Activated CD4-positive, alpha-beta T cell treated with anti-CD3 and anti-CD28 coated beads for 4 hours (primary cell): ENCODE measurements around the gene ZFAND3.
"Not testable (repeated sequence)": the region's sequence is repeated elsewhere in the genome, so short reads cannot be mapped to it uniquely, and the experiment has no call there.

Source experiments
- DNase-seq, 2 donors: peaks; one replicate each; pipeline ENCODE4 v3.0.0-alpha.2; 2020

The ZFAND3 gene

DNA sequence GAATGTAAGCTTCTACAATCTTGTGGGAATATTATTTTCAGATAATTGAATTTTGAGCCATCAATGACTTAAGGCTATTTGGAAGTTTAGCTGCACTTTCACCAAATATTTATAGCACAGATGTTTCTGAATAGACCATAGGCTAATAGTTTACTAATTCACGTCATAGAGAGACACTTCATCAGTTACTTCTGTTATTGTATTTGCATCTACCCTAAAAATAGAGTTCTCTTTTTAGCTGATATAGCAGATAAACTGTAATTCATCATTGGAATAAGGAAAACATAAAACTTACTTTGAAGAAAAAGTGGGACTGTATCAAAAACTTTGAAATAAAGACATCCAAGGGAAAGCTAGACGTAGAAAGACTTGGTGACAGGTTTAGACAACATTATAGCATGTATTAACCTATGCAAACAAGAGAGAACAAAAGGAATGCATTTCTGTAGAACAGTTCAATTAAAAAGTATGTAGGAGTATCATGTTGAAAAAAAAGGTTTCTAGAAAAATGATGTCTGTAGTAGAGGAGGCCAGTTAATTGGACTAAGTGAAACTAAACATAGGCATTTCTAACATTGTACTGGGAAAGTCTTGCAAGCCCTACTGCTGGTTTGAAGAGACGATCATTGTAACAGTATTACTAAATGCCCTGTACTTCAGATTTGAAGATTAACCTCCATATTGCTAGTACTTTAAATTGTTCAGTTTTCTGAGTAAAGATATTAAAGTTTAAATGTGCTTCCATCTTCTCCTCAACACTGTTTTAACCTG, 123.3 kb downstream of the ZFAND3 start:
- DNase-seq = no peak

DNA sequence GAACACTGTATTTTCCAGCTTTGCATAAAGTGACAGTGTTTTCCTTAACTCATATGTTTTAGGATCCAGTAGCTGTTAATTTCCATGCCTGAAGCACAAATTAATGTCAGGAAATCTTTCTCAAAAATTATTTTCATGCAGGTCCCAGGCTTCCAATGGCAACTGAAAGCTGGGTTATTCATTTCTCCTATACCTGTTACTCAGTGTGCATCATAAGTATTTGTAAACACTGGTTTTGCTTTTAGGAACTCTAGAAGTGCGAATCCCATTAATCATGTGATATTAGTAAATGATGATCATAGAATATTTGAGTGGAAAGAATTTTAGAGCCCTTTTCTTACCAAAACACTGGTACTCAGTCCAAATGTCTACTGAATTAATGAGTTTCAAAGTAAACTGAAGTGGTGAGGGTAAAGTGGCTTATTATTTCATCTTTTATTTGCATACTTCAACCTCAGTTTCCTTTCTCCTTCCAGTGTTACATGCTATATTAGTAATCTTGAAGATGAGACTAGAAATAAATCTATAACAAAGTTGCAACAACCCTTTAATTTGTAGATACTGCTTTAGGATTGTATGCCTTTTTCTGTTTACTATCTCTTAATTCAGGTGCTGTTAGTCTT, 124.0 kb downstream of the ZFAND3 start:
- DNase-seq = no peak

DNA sequence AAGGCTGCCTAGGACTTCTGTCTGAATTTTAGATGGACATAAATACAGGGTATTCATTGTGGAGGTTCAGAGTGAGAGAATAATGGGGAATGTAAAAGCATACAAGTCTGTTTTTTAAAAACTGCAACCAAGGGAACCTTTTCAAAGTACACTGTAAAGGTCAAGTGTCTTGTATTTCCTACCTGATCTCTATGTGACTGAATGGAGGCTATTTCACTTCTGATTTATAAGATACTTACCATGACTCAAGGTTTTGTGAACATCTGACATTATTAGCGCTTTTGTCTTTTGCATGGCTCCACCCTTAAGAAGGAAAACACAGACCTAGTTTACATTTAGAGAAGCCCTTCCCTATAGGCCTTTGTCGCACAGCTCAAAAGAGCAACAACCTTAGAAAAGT, 126.5 kb downstream of the ZFAND3 start:
- no peak for DNase-seq

DNA sequence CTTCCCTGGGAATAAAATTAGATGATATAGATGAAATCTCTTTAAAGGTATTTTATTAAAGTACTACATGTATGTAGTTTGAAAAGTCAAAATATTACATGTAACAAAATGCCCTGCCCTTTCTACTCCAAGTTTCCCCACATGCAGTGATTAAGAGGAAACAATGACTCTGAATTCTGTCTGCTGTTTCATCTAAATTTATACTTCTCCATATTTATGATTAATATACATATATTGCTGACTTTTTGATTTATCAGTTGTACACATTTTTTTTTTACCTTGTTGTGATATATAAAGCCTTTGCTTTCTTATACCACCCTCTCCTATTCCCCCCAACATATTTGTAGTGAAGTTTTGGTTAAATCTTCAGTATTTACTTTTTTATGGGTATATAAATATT, 127.9 kb downstream of the ZFAND3 start:
- no peak for DNase-seq

DNA sequence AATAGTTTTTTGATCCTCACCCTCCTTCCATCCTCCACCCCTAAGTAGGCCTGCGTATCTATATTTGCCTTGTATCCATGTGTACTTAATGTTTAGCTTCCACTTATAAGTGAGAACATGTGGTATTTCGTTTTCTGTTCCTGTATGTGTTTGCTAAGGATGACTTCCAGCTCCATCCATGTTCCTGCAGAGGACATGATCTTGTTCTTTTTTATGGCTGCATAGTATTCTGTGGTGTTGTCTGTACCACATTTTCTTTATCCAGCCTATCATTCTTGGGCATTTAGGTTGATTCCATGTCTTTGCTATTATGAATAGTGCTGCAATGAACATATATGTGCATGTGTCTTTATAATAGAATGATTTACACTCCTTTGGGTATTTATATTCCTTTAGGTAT, 129.1 kb downstream of the ZFAND3 start:
- not testable (repeated sequence) for DNase-seq

DNA sequence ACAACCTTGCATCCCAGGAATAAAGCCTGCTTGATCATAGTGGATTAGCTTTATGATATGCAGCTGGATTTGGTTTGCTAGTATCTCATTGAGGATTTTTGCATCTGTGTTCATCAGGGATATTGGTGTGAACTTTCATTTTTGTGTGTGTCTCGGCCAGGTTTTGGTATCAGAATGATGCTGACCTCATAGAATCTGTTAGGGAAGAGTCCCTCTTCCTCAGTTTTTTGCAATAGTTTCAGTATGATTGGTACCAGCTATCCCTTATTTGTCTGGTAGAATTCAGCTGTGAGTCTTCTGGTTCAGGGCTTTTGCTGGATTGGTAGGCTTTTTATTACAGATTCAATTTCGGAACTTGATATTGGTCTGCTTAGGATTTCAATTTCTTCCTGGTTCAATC, 132.5 kb downstream of the ZFAND3 start:
- no peak for DNase-seq

DNA sequence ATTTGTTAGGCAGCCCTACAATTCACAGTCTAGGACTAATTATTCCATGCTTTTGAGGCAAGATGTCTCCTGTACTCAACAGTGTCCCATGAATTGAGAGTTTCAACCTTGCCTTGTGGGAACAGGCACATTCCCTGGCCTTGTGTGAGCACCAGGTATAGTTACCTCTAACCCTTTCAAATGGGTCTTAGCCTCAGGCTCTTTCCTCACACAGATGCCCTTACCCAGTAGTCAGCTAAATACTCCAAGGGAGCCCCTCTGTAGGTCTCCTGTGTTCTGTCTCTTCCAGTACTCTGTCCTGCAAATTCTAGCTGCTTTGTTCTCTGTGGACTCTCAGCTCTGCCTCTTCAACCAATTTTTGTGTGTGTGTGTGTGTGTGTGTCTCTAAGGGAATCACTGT, 135.3 kb downstream of the ZFAND3 start:
- DNase-seq = no peak

DNA sequence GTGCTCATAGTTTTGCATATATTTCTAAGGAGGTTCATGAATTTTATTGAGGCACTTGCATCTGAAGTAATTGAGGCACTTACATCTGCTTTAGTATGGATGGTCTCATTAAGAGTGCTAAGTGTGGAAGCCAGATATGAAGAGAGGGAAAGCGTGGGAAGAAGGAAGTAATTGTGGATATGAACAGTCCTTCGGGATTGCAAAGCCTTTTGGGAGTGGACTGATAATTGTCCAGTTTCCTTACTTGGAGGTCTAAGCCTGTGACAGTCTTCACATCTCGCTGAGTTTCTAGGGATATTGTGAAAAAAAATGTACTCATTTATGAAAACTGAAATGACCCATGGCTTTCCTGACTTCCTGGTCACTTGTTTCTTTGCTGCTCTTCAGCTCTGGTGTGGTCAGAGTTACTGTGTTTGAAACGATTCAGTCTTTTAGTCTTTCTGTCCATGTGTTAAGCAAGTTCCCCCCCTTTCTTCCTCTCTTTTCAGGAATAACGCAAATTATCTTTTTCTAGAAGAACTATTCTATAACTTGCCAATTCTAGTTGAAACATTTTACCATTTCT, 137.3 kb downstream of the ZFAND3 start:
- no peak for DNase-seq

DNA sequence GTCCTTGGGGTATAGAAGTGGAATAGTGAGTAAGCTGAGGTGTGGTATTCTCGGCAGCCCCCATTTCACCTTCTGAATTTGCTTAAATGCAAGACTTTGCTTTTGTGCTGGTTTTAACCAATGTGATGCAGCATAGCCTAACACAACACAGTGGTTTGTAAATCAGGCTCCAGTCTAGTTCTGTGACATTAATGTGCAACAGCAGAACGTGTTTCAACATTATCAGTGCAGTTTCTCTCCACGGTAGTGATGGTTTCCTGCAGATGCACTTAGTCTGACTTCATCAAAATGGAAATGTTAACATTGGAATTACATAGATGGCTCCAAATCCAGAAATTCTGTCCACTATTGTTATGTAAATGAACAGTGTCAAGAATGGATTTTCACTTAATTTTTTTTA, 139.5 kb downstream of the ZFAND3 start:
- no peak for DNase-seq

DNA sequence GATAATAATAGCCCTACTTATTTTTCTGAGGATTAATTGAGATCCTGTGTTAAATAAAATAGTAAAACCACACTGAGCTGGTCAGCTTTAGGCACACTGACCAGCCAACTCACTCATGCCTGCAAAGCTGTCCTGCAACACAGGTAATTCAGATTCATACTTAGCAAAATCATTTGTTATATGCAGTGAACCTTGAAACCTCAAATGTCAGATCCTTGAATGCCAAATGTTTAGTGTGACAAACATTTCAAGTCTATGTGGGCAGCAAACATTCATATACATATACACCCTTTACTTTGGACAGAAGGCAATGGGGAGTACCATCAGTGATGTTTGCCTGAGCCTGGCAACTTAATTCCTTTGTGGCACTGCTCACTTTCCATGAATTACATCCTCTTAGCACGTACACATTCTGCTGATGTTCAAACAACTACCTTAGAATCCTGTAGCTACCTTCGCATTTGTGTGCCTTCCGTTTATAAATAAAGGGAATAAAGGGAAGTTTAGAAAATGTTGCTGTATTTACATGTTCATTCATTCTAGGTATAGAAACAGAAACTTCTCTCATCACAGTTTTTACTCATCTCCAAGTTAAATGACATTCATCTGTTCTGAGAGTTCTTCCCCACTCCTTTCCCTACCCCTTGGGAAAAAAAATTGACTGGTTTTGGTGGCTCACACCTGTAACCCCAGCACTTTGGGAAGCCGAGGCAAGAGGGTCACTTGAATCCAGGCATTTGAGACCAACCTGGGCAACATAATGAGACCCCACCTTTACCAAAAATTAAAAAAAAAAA, 140.8 kb downstream of the ZFAND3 start:
- DNase-seq = no peak

DNA sequence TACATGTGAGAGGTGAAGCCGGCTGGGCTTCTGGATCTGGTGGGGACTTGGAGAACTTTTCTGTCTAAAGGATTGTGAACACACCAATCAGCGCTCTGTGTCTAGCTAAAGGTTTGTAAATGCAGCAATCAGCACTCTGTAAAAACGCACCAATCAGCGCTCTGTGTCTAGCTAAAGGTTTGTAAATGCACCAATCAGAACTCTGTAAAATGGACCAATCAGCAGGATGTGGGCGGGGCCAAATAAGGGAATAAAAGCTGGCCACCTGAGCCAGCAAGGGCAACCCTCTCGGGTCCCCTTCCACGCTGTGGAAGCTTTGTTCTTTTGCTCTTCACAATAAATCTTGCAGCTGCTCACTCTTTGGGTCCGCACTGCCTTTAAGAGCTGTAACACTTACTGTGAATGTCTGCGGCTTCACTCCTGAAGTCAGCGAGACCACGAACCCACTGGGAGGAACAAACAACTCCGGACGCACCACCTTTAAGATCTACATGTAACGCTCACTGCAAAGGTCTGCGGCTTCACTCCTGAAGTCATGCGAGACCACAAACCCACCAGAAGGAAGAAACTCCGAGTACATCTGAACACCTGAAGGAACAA, 143.1 kb downstream of the ZFAND3 start:
- DNase-seq = not testable (repeated sequence)

DNA sequence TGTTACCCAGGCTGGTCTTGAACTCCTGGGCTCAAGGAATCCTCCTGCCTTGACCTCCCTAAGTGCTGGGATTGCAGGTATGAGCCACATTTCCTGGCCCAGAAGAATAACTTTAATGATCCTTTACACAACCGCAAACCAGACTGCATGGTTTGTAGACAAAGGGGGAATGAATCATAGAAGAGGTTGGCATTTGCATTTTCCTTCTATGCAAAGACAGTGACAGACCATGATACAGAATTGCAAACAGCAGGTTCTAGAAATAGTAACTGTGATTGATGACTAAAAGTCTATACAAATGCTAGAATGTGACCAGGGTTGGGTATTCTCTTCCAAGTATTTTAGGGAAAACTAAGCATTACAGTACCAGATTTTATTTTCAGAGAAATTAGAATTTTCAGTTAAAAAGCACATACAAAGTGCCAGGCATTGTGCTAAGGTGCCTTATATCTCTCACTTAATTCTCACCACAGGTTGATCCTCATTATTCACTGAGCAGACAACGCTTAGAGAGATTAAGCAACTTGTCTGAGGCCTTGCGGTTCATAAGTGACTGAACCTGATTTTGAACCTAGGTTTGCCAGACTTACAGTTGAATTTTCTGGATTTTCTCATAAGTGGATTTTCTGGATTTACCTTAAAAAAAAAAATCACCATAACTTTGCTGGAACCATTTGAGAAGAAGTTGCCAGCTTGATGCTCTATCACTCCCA, 146.6 kb downstream of the ZFAND3 start:
- no peak for DNase-seq

DNA sequence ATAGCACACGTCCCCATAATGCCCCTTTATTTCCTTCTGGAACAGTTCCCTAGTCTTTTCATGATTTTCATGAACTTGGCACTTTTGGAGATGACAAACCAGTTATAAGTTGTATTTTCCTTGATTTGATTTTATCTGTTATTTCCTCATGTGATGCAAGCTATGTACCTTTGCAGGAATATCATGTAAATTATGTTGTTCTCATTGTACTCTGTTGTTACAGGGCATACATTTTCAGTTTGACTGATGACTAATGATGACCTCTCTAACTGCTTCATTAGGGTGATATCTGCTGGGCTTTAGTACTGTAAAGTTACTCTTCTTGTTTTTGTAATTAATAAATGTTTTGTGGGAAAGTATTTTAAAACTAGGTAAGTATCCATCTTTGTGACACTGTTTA, 147.3 kb downstream of the ZFAND3 start:
- DNase-seq = no peak

DNA sequence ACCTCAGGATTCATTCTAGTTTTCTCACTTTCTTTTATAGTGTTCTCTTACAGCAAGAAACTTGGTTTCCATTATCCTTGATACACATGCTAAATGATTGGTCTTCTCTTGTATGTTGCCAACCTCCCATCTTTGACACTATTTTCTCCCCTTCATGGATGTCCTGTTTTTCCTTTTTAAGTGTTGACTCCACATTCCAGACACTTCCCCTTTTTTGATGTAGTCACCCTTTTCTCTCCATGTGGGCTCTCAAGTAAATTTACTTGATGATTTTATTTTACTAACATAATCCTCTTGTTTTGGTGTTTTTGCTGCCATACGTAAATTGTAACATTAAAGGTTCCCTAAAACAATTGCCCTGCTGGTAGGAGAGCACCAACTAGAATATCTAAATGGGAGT, 148.1 kb downstream of the ZFAND3 start:
- DNase-seq = no peak

DNA sequence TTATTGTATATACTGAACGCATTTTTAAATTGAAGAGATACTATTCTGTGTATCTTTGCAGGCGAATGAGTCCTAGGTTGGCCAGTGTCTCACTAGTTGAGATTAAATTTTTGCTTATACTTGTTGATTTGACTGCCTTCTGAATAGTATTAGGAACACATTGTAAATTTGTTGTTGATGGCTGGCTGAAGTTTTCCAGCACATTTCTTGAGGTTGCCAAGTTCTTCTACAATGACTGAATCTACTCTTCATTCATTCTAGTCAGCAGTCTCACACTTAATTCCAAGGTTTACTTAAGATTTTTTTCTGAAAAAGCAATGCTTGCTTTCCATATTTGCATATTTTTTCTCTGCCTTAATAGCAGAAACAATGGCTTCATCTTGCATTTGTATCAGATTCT, 151.7 kb downstream of the ZFAND3 start:
- no peak for DNase-seq

DNA sequence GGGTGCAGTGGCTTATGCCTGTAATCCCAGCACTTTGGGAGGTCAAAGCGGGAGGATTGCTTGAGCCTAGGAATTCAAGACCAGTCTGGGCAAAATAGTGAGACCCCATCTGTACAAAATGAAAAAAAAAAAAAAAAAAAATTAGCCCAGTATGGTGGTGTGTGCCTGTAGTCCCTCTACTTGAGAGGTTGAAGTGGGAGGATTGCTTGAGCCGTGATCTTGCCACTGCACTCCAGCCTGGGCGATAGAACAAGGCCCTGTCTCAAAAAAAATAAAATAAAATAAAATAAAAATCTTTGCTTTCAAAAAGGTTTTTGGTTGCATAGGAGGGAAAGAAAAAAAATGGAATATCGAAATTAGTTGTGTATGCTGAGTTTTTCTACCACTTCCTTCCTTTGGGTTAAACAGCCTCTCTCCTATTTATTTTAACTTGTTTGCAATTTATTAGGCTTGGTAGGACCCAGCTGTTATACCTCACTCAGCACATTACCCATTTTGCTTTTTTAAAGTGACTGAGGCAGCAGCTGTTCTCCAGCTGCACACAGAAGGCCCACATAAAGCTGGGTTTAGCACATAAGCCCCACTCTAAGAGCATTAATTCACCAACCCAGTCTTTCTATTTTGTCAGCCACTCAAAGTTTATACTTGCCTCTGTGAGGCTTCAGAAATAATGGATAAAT, 152.3 kb downstream of the ZFAND3 start:
- no peak for DNase-seq

DNA sequence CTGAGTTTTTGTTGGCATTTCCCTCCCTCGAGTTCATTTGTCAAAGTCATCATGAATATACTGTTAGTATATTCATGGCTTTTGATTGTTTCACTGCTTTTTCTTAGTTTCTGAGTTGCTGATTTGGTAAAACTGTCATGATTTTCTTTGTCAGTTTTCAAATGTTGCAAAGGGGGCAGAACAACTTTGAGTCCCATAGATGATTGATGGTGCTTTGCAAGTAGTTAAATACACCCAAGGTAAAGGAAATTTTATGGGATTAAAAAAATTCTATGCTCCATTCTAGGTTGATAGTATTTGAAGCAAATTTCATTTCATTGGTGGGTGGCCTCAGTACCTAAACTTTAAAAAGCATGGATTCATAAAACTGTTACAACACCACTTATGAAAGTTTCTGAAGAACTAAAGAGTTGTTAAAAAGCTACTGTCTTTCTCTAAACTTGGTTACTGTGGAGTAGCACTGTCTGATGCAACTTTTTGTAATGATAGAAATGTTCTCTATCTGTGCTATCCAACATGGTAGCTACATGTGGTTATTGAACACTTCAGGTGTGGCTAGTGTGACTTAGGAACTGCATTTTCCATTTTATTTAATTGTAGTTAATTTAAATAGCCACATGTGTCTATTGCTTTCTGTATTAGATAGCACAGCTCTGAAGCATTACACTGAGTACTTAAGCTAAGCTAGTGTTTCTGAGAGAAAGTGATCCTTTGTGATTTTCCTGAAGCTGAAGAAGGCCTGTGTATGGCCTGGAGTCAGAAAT, 153.6 kb downstream of the ZFAND3 start:
- DNase-seq = no peak

DNA sequence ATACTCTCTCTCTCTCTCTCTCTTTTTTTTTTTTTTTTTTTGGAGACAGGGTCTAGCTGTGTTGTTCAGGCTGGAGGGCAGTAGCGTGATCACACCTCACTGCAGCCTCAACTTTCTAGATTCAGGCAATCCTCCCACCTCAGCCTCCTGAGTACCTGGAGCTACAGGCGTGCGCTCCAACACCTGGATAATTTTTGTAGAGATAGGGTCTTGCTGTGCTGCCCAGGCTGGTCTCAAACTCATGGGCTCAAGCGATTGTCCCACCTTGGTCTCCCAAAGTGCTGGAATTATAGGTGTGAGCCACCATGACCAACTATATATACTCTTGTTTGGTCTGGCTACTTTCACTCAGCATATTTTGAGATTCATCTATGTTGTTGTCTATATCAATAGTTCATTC, 154.9 kb downstream of the ZFAND3 start:
- DNase-seq = no peak

DNA sequence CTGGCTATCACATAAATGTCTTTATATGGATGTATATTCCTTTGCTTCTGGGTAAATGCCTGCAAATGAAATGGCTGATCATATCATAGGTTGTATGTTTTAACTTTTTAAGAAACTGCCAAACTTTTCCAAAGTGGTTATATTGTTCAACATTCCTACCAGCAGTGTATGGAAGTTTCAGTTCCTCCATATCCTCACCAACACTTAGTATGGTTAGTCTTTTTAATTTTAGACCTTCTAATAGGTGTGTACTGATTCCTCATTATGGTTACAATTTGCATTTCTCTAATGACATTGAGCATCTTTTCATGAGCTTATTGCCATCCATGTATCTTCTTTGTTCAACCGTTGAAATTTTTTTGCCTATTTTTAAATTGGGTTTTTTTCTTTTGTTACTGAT, 155.4 kb downstream of the ZFAND3 start:
- no peak for DNase-seq

DNA sequence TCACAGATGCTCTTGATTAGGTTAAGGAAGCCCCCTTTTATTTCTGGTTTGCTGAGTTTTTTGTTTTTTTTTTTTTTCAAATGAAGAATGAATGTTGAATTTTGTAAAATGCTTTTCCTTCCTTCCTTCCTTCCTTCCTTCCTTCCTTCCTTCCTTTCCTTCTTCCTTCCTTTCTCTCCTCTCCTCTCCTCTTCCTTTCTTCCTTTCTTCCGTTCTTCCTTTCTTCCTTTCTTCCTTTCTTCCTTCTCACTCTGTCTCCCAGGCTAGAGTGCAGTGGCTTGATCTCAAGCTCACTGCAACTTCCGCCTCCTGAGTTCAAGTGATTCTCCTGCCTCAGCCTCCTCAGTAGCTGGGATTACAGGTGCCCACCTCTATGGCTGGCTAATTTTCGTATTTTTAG, 158.2 kb downstream of the ZFAND3 start:
- DNase-seq = no peak
